ENCODE results near the gene C2orf76.

DNA sequence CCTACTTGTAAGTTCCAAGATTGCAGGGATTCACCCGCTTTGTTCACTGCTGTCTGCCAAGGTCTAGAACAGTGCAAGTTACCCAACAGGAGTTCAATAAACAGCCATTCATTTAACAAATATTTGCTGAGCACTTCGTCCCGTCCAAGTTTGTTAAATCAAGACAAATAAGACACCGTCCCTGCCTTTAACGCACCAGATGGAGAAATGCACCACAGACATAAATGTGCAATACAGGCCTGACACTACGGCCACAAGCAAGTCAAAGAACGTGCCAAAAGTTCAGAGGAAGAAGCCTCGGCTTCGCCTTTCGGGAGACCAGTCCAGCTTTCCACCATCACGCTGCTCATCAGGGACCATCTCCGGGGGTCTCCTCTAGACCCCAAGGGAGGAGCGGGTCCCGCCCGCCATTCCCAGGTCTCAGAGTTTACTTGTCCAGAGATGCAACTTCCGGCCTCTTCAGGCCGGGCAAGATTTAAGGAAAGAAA is 429 bp downstream of the C2orf76 start:
- TF ChIP-seq, protein P1, sequence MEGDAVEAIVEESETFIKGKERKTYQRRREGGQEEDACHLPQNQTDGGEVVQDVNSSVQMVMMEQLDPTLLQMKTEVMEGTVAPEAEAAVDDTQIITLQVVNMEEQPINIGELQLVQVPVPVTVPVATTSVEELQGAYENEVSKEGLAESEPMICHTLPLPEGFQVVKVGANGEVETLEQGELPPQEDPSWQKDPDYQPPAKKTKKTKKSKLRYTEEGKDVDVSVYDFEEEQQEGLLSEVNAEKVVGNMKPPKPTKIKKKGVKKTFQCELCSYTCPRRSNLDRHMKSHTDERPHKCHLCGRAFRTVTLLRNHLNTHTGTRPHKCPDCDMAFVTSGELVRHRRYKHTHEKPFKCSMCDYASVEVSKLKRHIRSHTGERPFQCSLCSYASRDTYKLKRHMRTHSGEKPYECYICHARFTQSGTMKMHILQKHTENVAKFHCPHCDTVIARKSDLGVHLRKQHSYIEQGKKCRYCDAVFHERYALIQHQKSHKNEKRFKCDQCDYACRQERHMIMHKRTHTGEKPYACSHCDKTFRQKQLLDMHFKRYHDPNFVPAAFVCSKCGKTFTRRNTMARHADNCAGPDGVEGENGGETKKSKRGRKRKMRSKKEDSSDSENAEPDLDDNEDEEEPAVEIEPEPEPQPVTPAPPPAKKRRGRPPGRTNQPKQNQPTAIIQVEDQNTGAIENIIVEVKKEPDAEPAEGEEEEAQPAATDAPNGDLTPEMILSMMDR (IDR thresholded peaks at IDR 0.05 in 2 of 3, conservative IDR thresholded peaks at IDR 0.05 in 1 of 3; ENCODE audit: control insufficient read depth in 2 of 3, extremely low read depth in 1 of 3, insufficient read depth in 1 of 3, low read depth in 3 of 3, low read length in 3 of 3), result no peak
- no peak for TF ChIP-seq YY1 (IDR thresholded peaks at IDR 0.05; ENCODE audit: low read depth, low read length)
- no peak for TF ChIP-seq USF1 (IDR thresholded peaks at IDR 0.05; ENCODE audit: borderline replicate concordance, extremely low read length, insufficient read depth, low read depth, low read length)
- no peak for TF ChIP-seq JUND (IDR thresholded peaks at IDR 0.05; ENCODE audit: low read depth, low read length)
- no peak for TF ChIP-seq STAT1 (conservative IDR thresholded peaks at IDR 0.05)
- TF ChIP-seq POLR2A (IDR thresholded peaks at IDR 0.05; ENCODE audit: low read depth, low read length), result no peak
- no peak for TF ChIP-seq ELK1 (IDR thresholded peaks at IDR 0.05; ENCODE audit: low read depth, low read length)
- TF ChIP-seq CBX5 (IDR thresholded peaks at IDR 0.05; ENCODE audit: low read depth), result no peak
- TF ChIP-seq CEBPB (IDR thresholded peaks at IDR 0.05; ENCODE audit: borderline replicate concordance in 1 of 2, low read depth in 2 of 2, low read length in 2 of 2), result no peak
- TF ChIP-seq PAX8 (IDR thresholded peaks at IDR 0.05), result no peak
- no peak for TF ChIP-seq EZH2 (IDR thresholded peaks at IDR 0.05; ENCODE audit: borderline replicate concordance, control insufficient read depth, low read depth, low read length)
- no peak for TF ChIP-seq RFX5 (IDR thresholded peaks at IDR 0.05; ENCODE audit: low read depth, low read length)
- no peak for TF ChIP-seq SP1 (IDR thresholded peaks at IDR 0.05; ENCODE audit: low read depth, low read length)

All from GM12878 (cell line).